ENCODE results near the gene GCH1.

- TF ChIP-seq GATA3 (IDR thresholded peaks at IDR 0.05; ENCODE audit: low read depth, low read length) (no peak), GATA2 (IDR thresholded peaks at IDR 0.05; ENCODE audit: low read depth, low read length) (no peak)
Measured at GRCh38 chr14:54935958-54936357, 33.3 kb upstream of the GCH1 start.
